Measurements from ENCODE around the gene SP8.

DNA sequence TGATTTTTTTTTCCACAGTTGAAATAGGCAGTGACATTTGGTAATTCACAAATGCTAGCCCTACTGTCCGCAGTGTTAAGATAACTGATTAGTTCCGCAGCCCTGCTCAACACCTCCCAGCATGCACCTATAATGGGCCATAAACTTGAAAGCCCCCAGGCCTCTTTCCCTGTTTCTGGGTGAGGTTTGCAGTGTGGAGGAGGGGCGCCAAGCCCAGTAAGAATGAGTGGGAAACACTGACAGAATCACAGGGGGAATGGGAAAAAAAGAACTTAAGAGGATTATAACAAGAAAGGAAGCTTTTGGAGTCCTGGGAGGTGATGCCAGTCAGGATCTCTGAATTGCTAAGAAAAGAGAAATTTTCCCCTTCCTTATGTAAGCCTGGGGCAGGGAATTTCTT is 39.6 kb upstream of the SP8 start:
- TF ChIP-seq GATA2 (IDR thresholded peaks at IDR 0.05; ENCODE audit: low read depth, low read length) = no peak
- no peak for TF ChIP-seq GATA3 (IDR thresholded peaks at IDR 0.05; ENCODE audit: low read depth, low read length)

Data from SH-SY5Y (cell line).